HG03095 (cell line): ENCODE results near the gene PWP2.
A peak's percentile ranks its signal among the peaks of the same experiment; 100 is the strongest.
"Not testable (repeated sequence)": the region's sequence is repeated elsewhere in the genome, so short reads cannot be mapped to it uniquely, and the experiment has no call there.

ENCODE experiments used
- ATAC-seq: cut with Tn5 transposase; IDR thresholded peaks from one replicate; pipeline ENCODE4 v1.9.1; 2021; ENCODE audit warnings: moderate library complexity; ENCODE audit not compliant: unreplicated experiment

Gene PWP2

DNA sequence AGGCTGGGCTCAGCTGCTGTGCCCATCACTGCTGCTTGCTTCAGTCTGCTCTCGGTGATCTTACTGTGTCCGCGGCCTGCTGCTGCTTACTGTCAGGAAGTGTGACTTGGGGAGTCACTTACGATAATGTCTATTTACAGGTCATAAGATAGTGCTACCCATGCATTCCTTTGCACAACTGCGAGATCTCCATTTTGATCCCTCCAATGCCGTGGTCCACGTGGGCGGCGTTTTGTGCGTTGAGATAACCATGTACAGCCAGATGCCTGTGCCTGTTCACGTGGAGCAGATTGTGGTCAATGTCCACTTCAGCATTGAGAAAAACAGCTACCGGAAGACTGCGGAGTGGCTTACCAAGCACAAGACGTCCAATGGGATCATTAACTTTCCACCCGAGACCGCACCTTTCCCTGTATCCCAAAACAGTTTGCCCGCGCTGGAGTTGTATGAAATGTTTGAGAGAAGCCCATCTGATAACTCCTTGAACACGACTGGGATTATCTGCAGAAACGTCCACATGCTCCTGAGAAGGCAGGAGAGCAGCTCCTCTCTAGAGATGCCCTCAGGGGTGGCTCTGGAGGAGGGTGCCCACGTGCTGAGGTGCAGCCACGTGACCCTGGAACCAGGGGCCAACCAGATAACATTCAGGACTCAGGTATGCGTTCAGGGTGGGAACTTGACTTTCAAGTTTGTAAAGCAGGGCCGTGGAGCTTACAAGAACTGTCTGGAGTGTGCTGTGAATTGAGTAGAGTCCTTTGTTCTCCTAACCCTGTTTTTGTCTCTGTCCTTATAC is 24.4 kb upstream of the PWP2 start:
- ATAC-seq: no peak

DNA sequence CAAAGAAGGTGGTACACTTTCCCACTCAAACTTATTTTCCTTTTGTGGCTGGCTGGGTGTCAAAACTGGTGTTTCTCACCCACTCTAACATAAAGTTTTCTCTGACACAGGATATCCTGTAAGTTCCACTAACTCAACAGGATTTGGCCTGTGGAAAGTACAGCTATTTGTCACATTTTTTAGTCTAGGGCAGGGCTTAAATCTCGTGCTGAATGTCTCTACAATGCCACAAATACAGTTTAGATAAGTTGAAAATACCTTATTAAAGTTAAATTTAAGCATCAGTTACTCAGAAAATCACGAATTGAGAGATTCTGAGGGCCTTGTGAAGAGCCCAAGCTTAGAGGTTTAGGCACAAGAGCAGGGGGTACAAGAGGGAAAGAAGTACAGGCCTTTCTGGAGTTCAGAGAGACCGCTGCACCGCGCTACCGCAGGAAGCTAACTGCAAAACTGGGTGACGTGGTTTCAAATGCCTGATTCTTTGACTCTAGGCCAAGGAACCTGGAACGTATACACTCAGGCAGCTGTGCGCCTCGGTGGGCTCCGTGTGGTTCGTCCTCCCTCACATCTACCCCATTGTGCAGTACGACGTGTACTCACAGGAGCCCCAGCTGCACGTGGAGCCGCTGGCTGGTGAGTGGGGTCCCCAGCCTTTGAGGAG is 23.4 kb upstream of the PWP2 start:
- no peak for ATAC-seq

DNA sequence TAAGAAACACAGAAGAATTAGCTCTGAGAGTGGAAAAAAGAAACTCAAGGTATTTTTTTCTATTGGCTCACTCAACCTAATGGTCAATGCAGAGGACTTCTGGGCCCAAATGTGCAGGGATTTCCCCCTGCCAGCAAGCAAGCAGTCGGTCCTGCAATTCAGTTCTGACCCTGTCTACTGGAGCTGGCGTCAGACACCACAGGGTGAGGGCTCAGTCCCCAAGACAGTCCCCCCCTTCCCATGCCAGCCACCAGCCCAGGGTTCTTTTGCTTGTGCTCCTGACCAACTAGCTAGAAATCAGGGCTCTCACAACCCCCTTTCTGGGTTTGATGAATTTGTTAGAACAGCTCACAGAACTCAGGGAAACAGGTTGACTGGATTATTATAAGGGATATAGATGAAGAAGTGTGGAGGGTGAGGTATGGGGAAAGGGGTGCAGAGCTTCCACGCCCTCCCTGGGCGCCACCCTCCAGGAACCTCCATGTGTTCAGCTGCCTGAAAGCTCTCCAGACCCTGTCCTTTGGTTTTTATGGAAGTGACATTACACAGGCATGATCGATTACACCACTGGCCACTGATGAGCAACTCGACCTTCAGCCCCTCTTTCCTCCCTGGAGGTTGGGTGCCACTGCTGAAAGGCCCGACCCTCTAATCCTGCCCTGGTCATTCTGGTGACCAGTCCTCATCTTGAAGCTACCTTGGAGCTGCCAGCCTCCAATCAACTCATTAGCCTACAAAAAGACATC is 22.5 kb upstream of the PWP2 start:
- ATAC-seq: no peak

DNA sequence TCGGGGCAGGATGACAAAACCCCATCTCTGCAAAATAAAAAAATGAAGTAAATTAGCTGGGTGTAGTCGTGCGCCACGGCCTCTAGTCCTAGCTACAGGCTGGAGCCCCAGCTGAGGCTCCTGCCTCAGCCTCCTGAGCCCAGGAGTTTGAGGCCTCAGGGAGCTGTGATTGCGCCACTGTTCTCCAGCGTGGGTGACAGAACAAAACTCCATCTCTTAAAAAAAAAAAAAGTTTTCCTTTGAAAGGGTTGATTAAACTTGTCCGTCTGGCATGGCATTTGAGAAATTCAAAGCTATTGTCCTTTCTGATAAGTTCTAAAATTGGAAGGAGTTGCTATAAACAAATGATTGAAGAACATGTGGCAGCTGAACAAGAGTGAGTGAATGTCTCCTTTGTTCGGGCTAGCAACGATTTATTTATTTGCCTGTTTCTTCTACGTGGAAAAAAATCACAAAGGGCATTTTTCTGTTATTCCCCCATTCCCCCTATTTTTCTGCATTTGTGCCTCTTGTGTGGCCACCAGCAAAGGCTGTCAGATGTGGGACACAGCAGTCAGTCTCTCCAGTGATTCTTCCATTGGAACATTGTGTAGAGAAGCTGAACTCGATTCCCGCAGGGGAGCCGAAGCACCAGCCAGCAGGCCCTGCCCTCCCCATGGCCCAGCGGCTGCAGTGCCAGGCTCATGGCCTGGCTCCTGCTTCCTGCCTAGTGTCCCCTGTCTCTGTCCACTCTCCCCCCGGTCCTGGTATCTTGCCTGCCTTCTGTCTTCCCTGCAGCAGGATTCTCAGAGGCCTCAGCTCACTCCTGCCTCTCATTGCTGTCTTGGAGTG is 21.5 kb upstream of the PWP2 start:
- no peak for ATAC-seq

- no peak for ATAC-seq
Measured at GRCh38 chr21:44086636-44087425, 20.4 kb upstream of the PWP2 start.

GRCh38 chr21:44087426-44088400 is 19.5 kb upstream of the PWP2 start:
- no peak for ATAC-seq

DNA sequence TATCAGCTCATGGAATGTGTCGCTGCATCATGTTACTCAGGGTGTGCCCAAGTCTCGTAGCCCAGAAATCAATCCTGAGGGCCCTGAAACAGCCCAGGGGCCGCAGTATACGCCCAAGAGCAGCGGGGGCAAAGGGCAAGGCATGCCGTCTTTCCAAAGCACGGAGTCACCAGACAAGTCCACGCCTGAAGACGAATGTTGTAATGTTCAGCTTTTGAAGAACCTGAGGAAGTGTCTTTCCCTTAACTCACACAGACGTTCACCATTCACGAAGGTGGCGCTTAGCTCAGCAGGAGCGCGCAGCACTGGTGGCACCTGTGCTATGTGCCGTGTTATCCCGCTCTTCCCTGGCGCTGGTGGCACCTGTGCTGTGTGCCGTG is 18.8 kb upstream of the PWP2 start:
- no peak for ATAC-seq

DNA sequence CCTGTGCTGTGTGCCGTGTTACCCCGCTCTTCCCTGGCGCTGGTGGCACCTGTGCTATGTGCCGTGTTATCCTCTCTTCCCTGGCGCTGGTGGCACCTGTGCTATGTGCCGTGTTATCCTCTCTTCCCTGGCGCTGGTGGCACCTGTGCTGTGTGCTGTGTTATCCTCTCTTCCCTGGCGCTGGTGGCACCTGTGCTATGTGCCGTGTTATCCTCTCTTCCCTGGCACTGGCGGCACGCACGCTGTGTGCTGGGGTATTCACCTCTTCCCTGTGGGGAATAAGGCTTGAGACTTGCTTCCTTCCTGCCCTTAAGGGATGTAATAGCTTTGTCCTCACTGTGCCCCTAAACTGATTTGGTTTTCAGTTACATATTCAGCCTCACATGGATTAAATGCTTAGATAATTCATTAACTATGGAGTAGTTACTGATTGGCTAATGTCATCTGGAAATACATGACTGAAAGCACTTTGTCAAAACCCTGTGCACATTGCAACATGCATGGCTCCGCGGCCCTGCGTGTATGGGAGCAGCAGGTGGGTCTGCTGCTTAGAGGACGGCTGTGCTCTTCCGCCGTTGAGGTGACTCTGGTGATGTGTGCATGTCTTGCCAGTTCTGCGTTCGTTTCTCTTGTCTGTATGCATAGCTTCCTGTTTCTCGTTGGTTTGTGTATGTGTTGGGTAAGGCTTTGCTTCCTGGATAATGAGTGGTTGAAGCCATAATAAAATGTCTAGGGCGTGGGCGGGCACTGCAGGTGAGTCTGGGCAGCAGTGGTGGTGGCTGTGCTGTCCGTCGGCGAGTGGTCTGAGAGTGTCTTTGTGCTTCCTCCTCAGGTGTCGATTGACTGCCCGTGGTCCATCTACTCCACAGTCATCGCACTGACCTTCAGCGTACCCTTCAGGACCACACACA is 17.9 kb upstream of the PWP2 start:
- no peak for ATAC-seq

DNA sequence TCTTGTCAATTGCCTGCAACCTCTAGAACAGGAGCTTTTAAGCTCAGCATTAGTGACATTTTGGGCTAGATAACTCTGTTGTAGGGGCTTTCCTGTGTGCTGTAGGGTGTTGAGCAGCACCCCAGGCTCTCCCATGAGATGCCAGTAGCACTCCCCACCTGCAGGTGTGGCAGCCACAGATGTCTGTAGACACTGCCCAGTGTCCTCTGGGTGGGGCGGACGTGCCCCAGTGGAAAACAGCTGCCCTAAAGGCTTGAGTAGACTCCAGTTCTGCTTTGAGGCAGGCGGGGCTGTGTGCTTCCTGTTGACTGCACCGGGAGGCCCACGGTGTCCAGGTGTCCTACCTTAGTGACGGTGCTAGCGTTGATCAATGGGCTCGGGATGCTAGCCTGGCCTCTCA is 16.9 kb upstream of the PWP2 start:
- ATAC-seq: no peak

DNA sequence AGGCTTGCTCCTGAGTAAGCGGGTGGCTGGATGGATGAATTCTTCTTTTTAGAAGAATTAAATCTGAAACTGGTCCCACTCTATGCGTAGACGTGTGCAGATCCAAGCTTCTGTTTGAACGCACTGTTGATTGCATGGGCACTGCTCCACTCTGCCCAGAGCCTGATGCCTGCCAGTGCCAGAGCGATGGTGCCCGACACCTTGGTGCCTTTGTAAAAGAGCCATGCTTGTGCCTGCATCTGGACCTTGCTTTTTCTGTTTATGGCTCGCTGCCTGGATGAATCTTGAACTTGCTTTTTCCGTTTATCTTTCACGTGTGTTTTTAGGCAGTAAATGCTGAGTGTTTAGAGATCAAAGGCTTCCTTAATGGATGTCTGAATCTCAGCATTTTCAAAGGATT is 15.0 kb upstream of the PWP2 start:
- ATAC-seq: no peak

GRCh38 chr21:44093761-44094160 is 13.4 kb upstream of the PWP2 start:
- ATAC-seq: no peak

GRCh38 chr21:44094832-44095231 is 12.4 kb upstream of the PWP2 start:
- ATAC-seq: no peak

DNA sequence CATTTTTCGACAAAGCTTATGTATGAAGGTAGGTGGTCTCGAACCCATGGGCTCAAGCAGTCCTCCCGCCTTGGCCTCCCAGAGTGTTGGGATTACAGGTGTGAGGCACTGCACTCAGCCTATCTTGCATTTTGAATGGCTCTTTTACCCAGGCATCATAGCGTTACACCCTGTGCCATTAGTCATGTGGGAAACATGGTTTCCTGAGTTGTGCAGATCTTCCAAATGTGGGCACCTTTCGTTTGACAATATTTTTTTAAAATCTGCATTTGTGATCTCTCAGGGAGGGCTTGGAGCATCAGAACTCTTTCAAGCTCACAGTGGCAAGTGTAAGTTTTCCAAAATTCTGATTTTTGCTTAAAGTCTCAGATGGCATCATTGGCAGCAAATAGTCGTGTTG is 8.7 kb upstream of the PWP2 start:
- not testable (repeated sequence) for ATAC-seq

GRCh38 chr21:44098964-44099363 is 8.2 kb upstream of the PWP2 start:
- not testable (repeated sequence) for ATAC-seq

DNA sequence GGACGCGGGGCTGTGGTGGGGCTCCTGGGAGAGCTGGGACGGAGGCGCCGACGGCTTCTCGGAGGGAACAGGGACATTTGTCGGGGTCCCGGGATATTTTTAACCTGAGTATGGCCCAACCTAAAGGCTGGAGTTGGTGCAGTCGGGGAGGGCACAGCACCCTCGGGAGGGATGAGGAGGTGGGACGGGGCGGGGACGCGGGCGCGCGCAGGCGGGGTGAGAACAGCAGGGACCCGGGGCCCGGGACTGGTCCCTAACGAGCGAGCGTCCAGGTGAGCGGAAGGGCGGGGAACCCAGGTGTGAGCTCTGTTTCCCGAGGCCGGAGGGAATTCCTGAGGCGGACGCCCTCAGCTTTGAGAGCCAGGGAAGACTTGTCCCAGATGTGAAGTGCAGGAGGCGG is 390 bp downstream of the PWP2 start:
- peak; percentile 13 for ATAC-seq

DNA sequence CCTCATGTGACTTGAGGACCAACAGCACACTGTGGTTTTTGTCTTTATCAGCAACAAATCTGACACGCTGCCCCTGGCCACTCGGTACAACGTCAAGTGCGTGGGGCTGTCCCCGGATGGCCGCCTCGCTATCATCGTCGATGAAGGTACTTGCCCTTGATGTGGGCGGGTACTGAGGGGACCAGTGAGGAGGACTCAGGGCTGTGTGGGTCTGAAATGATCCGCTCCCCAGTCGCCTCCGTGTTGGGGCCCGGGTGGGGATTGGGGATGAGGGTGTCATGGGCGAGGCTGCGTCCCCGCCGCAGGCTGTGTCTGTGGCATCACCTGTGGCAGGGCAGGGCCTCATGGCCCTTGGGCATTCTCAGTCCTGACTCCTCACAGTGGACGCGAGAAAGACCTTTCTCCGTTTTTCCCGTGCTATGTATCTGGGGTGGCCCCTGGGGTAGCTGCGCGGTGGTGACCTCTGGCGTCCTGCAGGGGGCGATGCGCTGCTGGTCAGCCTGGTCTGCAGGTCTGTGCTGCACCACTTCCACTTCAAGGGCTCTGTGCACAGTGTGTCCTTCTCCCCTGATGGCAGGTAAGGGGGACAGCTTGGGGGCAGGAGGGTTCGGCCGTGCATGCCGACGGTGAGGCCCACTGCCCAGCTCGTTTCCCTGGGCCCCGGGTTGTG is 6.6 kb downstream of the PWP2 start:
- ATAC-seq: not testable (repeated sequence)

DNA sequence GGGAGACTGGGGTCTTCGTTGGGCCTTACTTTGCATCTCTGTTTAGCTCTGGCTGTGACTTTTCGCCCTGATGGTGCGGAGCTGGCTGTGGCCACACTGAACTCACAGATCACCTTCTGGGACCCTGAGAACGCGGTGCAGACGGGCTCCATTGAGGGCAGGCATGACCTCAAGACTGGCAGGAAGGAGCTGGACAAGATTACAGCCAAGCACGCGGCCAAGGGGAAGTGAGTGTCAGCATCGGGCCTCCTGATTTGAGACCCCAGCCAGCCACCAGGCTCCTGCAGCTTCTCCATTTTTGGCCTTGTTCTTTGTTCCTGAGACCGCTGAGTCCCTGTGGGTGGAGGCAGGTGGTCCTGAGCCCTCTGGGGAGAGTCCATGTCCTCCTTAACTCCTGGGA is 14.9 kb downstream of the PWP2 start:
- not testable (repeated sequence) for ATAC-seq
